Endothelial cell of umbilical vein (primary cell): ENCODE data around the gene CD47. TPM values are rescaled to one million over a fixed set of nuclear protein-coding genes. Genes with fewer than 3 reads are reported as not detected.

Experiments used
- BruUV-seq: library from RNA; stranded (reverse); fragments of 400-500 nt; replicated peaks from 2 replicates; lab custom pipeline; 2021; lab: Mats Ljungman, UMichigan
- CTCF ChIA-PET: fragments of 300-600, 350-600 bp; sonication (Branson Sonifier 250); formaldehyde crosslinking; loops from one replicate; lab custom pipeline; 2021; ENCODE audit warnings: antibody characterized with exemption, inconsistent platforms; lab: Charles Lee
- POLR2A ChIA-PET: fragments of 300-600, 350-600 bp; sonication (Branson Sonifier 250); formaldehyde crosslinking; loops from one replicate; lab custom pipeline; 2021; ENCODE audit warnings: antibody characterized with exemption, inconsistent platforms; lab: Charles Lee
- DNase-seq: peaks from one replicate; pipeline ENCODE4 v3.0.0-alpha.2; 2011; ENCODE audit warnings: low read depth, low spot score
- FAIRE-seq: peaks from 2 replicates; lab custom pipeline; 2011; peaks lifted over from hg19 to GRCh38; lab: Jason Lieb, UNC
- H2AFZ ChIP-seq: 2 replicates; pipeline ENCODE4 v1.6.0; 2012; ENCODE audit warnings: low read depth, low read length, control low read depth, inconsistent platforms
- H3K27ac ChIP-seq: 2 replicates; pipeline ENCODE4 v1.5.1; 2011; ENCODE audit warnings: low read depth, mild to moderate bottlenecking, control low read depth, low read length, moderate library complexity; ENCODE audit not compliant: insufficient read depth
- H3K27me3 ChIP-seq, 2 experiments: 2 replicates each; pipeline versions ENCODE4 v1.6.0 to v1.6.1; 2011; ENCODE audit warnings: low read length in 2 of 2, mixed read lengths in 1 of 2; ENCODE audit not compliant: control insufficient read depth in 2 of 2, insufficient read depth in 2 of 2
- H3K36me3 ChIP-seq, 2 experiments: 2 replicates in 1 of 2; 3 replicates in 1 of 2; pipeline ENCODE4 v1.5.1; 2011; ENCODE audit warnings: low read length in 2 of 2, mild to moderate bottlenecking in 1 of 2, moderate library complexity in 1 of 2; ENCODE audit not compliant: control insufficient read depth in 2 of 2, insufficient read depth in 2 of 2; ENCODE audit errors: extremely low read depth in 1 of 2
- H3K4me1 ChIP-seq: 3 replicates; pipeline ENCODE4 v1.5.1; 2011; ENCODE audit warnings: mild to moderate bottlenecking, low read length; ENCODE audit not compliant: control insufficient read depth, insufficient read depth; ENCODE audit errors: extremely low read depth
- H3K4me2 ChIP-seq: 2 replicates; pipeline ENCODE4 v1.6.1; 2011; ENCODE audit warnings: low read length, control low read depth, mixed read lengths; ENCODE audit not compliant: insufficient read depth
- H3K4me3 ChIP-seq, 3 experiments: fragments of 200-600 bp in 1 of 3; sonication (generic), shearing (Covaris generic) in 1 of 3; replicated peaks in 1 of 3; 2 replicates each; pipeline ENCODE4 v1.5.1; 2011 to 2016; ENCODE audit warnings: control low read depth in 3 of 3, low read length in 3 of 3, mild to moderate bottlenecking in 2 of 3, inconsistent platforms in 1 of 3, low read depth in 1 of 3, moderate library complexity in 1 of 3; ENCODE audit not compliant: insufficient read depth in 1 of 3
- H3K79me2 ChIP-seq: 2 replicates; pipeline ENCODE4 v1.6.0; 2012; ENCODE audit warnings: low read length, inconsistent platforms; ENCODE audit not compliant: control insufficient read depth, insufficient read depth
- H3K9ac ChIP-seq: replicated peaks from 2 replicates; pipeline ENCODE3; 2011; ENCODE audit warnings: low read length, control low read depth; ENCODE audit not compliant: insufficient read depth; ENCODE audit errors: extremely low read depth
- H3K9me1 ChIP-seq: replicated peaks from 3 replicates; pipeline ENCODE4 v1.6.0; 2011; ENCODE audit warnings: mild to moderate bottlenecking, low read length; ENCODE audit not compliant: control insufficient read depth, insufficient read depth; ENCODE audit errors: extremely low read depth
- H3K9me3 ChIP-seq: replicated peaks from 2 replicates; pipeline ENCODE4 v1.5.1; 2012; ENCODE audit warnings: low read length, inconsistent platforms; ENCODE audit not compliant: control insufficient read depth, insufficient read depth
- H4K20me1 ChIP-seq: replicated peaks from 2 replicates; pipeline ENCODE3; 2011; ENCODE audit warnings: mild to moderate bottlenecking, low read length; ENCODE audit not compliant: control insufficient read depth, insufficient read depth; ENCODE audit errors: extremely low read depth
- CTCF ChIP-seq, 2 donors: IDR thresholded peaks; 1 replicate in 1 of 2; 2 replicates in 1 of 2; pipeline ENCODE4 v1.5.1; 2011; ENCODE audit warnings: low read length in 2 of 2, mild to moderate bottlenecking in 2 of 2, moderate library complexity in 2 of 2, control low read depth in 1 of 2, inconsistent platforms in 1 of 2, low read depth in 1 of 2; ENCODE audit not compliant: insufficient read depth in 1 of 2; ENCODE audit errors: extremely low read depth in 1 of 2
- EZH2 ChIP-seq: IDR thresholded peaks from 2 replicates; pipeline ENCODE4 v1.6.1; 2012; ENCODE audit warnings: borderline replicate concordance, low read depth, mild to moderate bottlenecking, moderate library complexity, low read length, inconsistent platforms; ENCODE audit not compliant: severe bottlenecking
- FOS ChIP-seq: IDR thresholded peaks from 2 replicates; pipeline ENCODE4 v1.6.1; 2011; ENCODE audit warnings: mild to moderate bottlenecking, low read length, moderate library complexity, borderline replicate concordance; ENCODE audit not compliant: insufficient read depth
- GATA2 ChIP-seq: IDR thresholded peaks from 2 replicates; pipeline ENCODE4 v1.7.0; 2011; ENCODE audit warnings: low read depth, mild to moderate bottlenecking, moderate library complexity, mixed read lengths, low read length; ENCODE audit not compliant: insufficient read length, insufficient read depth
- JUN ChIP-seq: IDR thresholded peaks from 2 replicates; pipeline ENCODE4 v1.6.1; 2011; ENCODE audit warnings: borderline replicate concordance, low read depth; ENCODE audit not compliant: insufficient read length, insufficient read depth
- MAX ChIP-seq: IDR thresholded peaks from 2 replicates; pipeline ENCODE4 v1.6.1; 2011; ENCODE audit not compliant: insufficient read depth, insufficient read length
- MYC ChIP-seq: IDR thresholded peaks from one replicate; pipeline ENCODE4 v1.6.1; 2011; ENCODE audit warnings: mild to moderate bottlenecking, low read depth, low read length
- POLR2A ChIP-seq: IDR thresholded peaks from 2 replicates; pipeline ENCODE4 v1.6.1; 2012; ENCODE audit warnings: low read depth, mild to moderate bottlenecking, control low read depth, low read length
- POLR2AphosphoS5 ChIP-seq: IDR thresholded peaks from 2 replicates; pipeline ENCODE4 v1.6.1; 2012; ENCODE audit warnings: low read depth, mild to moderate bottlenecking, control low read depth, low read length, moderate library complexity; ENCODE audit not compliant: insufficient read depth
- dilution Hi-C: fragments of 300-500 bp; cut with MboI; formaldehyde crosslinking; loops from one replicate; pipeline ENCODE4 v1.15.0; 2019; ENCODE audit warnings: low sequenced_read_pairs; ENCODE audit not compliant: extremely low pct_ligation_motif_present
- intact Hi-C: fragments of 100-400 bp; cut with micrococcal nuclease; formaldehyde crosslinking; loops from one replicate; pipeline ENCODE4 v1.10.0; 2022
- polyA plus RNA-seq, 4 experiments: library from polyadenylated mRNA; depleted of rRNA in 3 of 4; stranded (reverse) in 3 of 4; unstranded in 1 of 4; fragments of >200 nt; gene quantifications; 2 replicates each; pipeline versions ENCODE4 v1.2.1 to v1.2.3, GENCODE V29; 2011 to 2012; ENCODE audit warnings: missing spikeins in 1 of 4
- total RNA-seq: library from RNA; stranded (reverse); gene quantifications from 2 replicates; pipeline ENCODE4 v1.2.3, GENCODE V29; 2021

Gene CD47
- total and polyA plus RNA-seq, 2 donors (not counting 3 experiments of a cell fraction or from before 2014, with no cell fraction given) = 29.3 to 32.2 TPM

- ChIA-PET CTCF (interaction anchor here (0.6 to 1.5 kb wide), 2 partner anchors 43 to 161 kb away, joined by 3 to 5 read pairs; no protein-coding TSS in a partner anchor), POLR2A (no interaction called here)
- peaks cover 33% of the 10 kb centered on the region for H3K79me2 ChIP-seq
- peak overlapping the region; percentile 24 to 82 (median 38) for H3K4me3 ChIP-seq
- peak overlapping the region; percentile 16 for H3K27ac ChIP-seq
- FAIRE-seq = no peak
- H3K9ac ChIP-seq = peak overlapping the region; percentile 75
- TF ChIP-seq MYC (no peak), POLR2AphosphoS5 (no peak), GATA2 (no peak), MAX (no peak), CTCF (IDR thresholded peaks at IDR 0.05; ENCODE audit: extremely low read depth in 1 of 2, insufficient read depth in 1 of 2, low read depth in 1 of 2, low read length in 2 of 2) (no peak)
- intact Hi-C loops = no loop called here
- H3K4me2 ChIP-seq = peak overlapping the region; percentile 100
- H3K4me1 ChIP-seq = peaks cover 12% of the 10 kb centered on the region
- H2AFZ ChIP-seq = no peak overlapping the region
- H3K9me1 ChIP-seq = no peaks in the 10 kb centered on the region
- H3K27me3 ChIP-seq = peaks cover 0 to 6% of the 10 kb centered on the region in 2 experiments
- no peaks in the 10 kb centered on the region for H4K20me1 ChIP-seq
- no peaks in the 10 kb centered on the region for H3K9me3 ChIP-seq
- BruUV-seq = no TSS peak
- peak; percentile 61 for DNase-seq
- H3K36me3 ChIP-seq = no peaks in the 10 kb centered on the region
- dilution Hi-C loops = no loop called here
Measured at GRCh38 chr3:108088697-108089096, 2.1 kb downstream of the CD47 start.

GRCh38 chr3:108088146-108088545 lies 2.7 kb downstream of the CD47 start:
- FAIRE-seq = no peak
- H3K36me3 ChIP-seq = no peaks in the 10 kb centered on the region
- H3K27me3 ChIP-seq = peaks cover 0 to 6% of the 10 kb centered on the region in 2 experiments
- no peak overlapping the region for H3K27ac ChIP-seq
- dilution Hi-C loops (no loop called here), intact Hi-C loops (no loop called here)
- no peak overlapping the region for H3K9ac ChIP-seq
- peaks cover 36% of the 10 kb centered on the region for H3K79me2 ChIP-seq
- peak overlapping the region; percentile 100 for H3K4me2 ChIP-seq
- ChIA-PET CTCF (interaction anchor here (1.5 kb wide), 1 partner anchor 160 kb away, joined by 5 read pairs; no protein-coding TSS in a partner anchor), POLR2A (no interaction called here)
- H3K4me3 ChIP-seq = peak overlapping the region in 1 of 3 experiments; percentile 4
- H3K9me1 ChIP-seq = no peaks in the 10 kb centered on the region
- no TSS peak for BruUV-seq
- DNase-seq = peak; percentile 14
- no peak overlapping the region for H2AFZ ChIP-seq
- no peak for TF ChIP-seq EZH2
- TF ChIP-seq POLR2A = no peak
- TF ChIP-seq MAX = no peak
- no peak for TF ChIP-seq MYC
- TF ChIP-seq POLR2AphosphoS5 = no peak
- TF ChIP-seq CTCF (IDR thresholded peaks at IDR 0.05; ENCODE audit: extremely low read depth in 1 of 2, insufficient read depth in 1 of 2, low read depth in 1 of 2, low read length in 2 of 2) = no peak
- TF ChIP-seq JUN = no peak
- TF ChIP-seq GATA2 = no peak
- no peak for TF ChIP-seq FOS
- H3K4me1 ChIP-seq = peaks cover 12% of the 10 kb centered on the region
- H3K9me3 ChIP-seq = no peaks in the 10 kb centered on the region
- H4K20me1 ChIP-seq = no peaks in the 10 kb centered on the region
